Activated naive CD4-positive, alpha-beta T cell treated with anti-CD3 and anti-CD28 coated beads for 36 hours (primary cell): ENCODE results near the gene HTR5A. TPM values are rescaled to one million over a fixed set of nuclear protein-coding genes. Genes with fewer than 3 reads are reported as not detected.

Source experiments
- CTCF ChIA-PET: fragments of 350-600 bp; sonication (Branson Sonifier 250); formaldehyde crosslinking; loops from one replicate; lab custom pipeline; 2021; ENCODE audit warnings: antibody characterized with exemption; lab: Charles Lee
- DNase-seq: peaks from one replicate; pipeline ENCODE4 v3.0.0-alpha.2; 2020
- H3K27ac Mint-ChIP-seq: one replicate; pipeline ENCODE4 v1.8.0; 2021; ENCODE audit warnings: mild to moderate bottlenecking, mixed read lengths
- H3K27me3 Mint-ChIP-seq: one replicate; pipeline ENCODE4 v1.8.0; 2021; ENCODE audit warnings: low read depth, mixed read lengths
- H3K36me3 Mint-ChIP-seq: one replicate; pipeline ENCODE4 v1.8.0; 2021; ENCODE audit warnings: low read depth, mixed read lengths
- H3K4me1 Mint-ChIP-seq: one replicate; pipeline ENCODE4 v1.8.0; 2021; ENCODE audit warnings: low read depth, mixed read lengths
- H3K4me3 Mint-ChIP-seq: one replicate; pipeline ENCODE4 v1.8.0; 2021; ENCODE audit warnings: mild to moderate bottlenecking, moderate library complexity, mixed read lengths
- H3K9me3 Mint-ChIP-seq: one replicate; pipeline ENCODE4 v1.8.0; 2021; ENCODE audit warnings: mixed read lengths
- intact Hi-C: fragments of 100-400 bp; cut with micrococcal nuclease; formaldehyde crosslinking; loops from one replicate; pipeline ENCODE4 v1.15.1; 2023
- total RNA-seq, 2 experiments: library from RNA; stranded (reverse); gene quantifications; one replicate each; pipeline ENCODE4 v1.2.3, GENCODE V29; 2021

HTR5A gene
- total RNA-seq, 2 experiments from 2014 or later, result not detected

GRCh38 chr7:155097338-155097737 lies 27.2 kb downstream of the HTR5A start:
- Mint-ChIP-seq H3K27me3 (peaks cover 21% of the 10 kb centered on the region), H3K4me1 (no peaks in the 10 kb centered on the region), H3K27ac (no peak overlapping the region), H3K36me3 (no peaks in the 10 kb centered on the region), H3K4me3 (no peak overlapping the region), H3K9me3 (peaks cover 4% of the 10 kb centered on the region)
- intact Hi-C loops, result no loop called here
- no peak for DNase-seq
- CTCF ChIA-PET, result no interaction called here

GRCh38 chr7:155103839-155104238 lies 33.7 kb downstream of the HTR5A start:
- Mint-ChIP-seq H3K27ac (no peak overlapping the region), H3K9me3 (no peaks in the 10 kb centered on the region), H3K36me3 (no peaks in the 10 kb centered on the region), H3K27me3 (peaks cover 10% of the 10 kb centered on the region), H3K4me1 (no peaks in the 10 kb centered on the region), H3K4me3 (no peak overlapping the region)
- intact Hi-C loops, result no loop called here
- CTCF ChIA-PET, result no interaction called here
- no peak for DNase-seq

- no peaks in the 10 kb centered on the region for H3K36me3 Mint-ChIP-seq
- no peaks in the 10 kb centered on the region for H3K9me3 Mint-ChIP-seq
- DNase-seq, result no peak
- no peaks in the 10 kb centered on the region for H3K4me1 Mint-ChIP-seq
- intact Hi-C loops, result no loop called here
- peaks cover 12% of the 10 kb centered on the region for H3K27me3 Mint-ChIP-seq
- CTCF ChIA-PET, result no interaction called here
- no peak overlapping the region for H3K27ac Mint-ChIP-seq
- no peak overlapping the region for H3K4me3 Mint-ChIP-seq
Observed at GRCh38 chr7:155104913-155105312, 34.8 kb downstream of the HTR5A start.

GRCh38 chr7:155106356-155106755 lies 36.2 kb downstream of the HTR5A start:
- Mint-ChIP-seq H3K27me3 (peaks cover 7% of the 10 kb centered on the region), H3K4me3 (no peak overlapping the region), H3K27ac (no peak overlapping the region), H3K4me1 (no peaks in the 10 kb centered on the region), H3K9me3 (no peaks in the 10 kb centered on the region), H3K36me3 (no peaks in the 10 kb centered on the region)
- no peak for DNase-seq
- CTCF ChIA-PET, result no interaction called here
- intact Hi-C loops, result no loop called here

GRCh38 chr7:155107126-155107525 lies 37.0 kb downstream of the HTR5A start:
- no peak for DNase-seq
- Mint-ChIP-seq H3K27me3 (peaks cover 9% of the 10 kb centered on the region), H3K27ac (no peak overlapping the region), H3K4me1 (no peaks in the 10 kb centered on the region), H3K9me3 (no peaks in the 10 kb centered on the region), H3K36me3 (no peaks in the 10 kb centered on the region), H3K4me3 (no peak overlapping the region)
- intact Hi-C loops, result no loop called here
- CTCF ChIA-PET, result no interaction called here

GRCh38 chr7:155108144-155108901 lies 38.2 kb downstream of the HTR5A start:
- no peak overlapping the region for H3K4me3 Mint-ChIP-seq
- CTCF ChIA-PET, result interaction anchor here (0.7 to 0.8 kb wide), 2 partner anchors 11 to 183 kb away, joined by 3 read pairs; no protein-coding TSS in a partner anchor
- DNase-seq, result no peak
- intact Hi-C loops, result no loop called here
- peaks cover 9% of the 10 kb centered on the region for H3K27me3 Mint-ChIP-seq
- H3K36me3 Mint-ChIP-seq, result no peaks in the 10 kb centered on the region
- H3K4me1 Mint-ChIP-seq, result no peaks in the 10 kb centered on the region
- no peaks in the 10 kb centered on the region for H3K9me3 Mint-ChIP-seq
- H3K27ac Mint-ChIP-seq, result no peak overlapping the region

- H3K27me3 Mint-ChIP-seq, result peaks cover 9% of the 10 kb centered on the region
- H3K9me3 Mint-ChIP-seq, result no peaks in the 10 kb centered on the region
- no peak overlapping the region for H3K4me3 Mint-ChIP-seq
- CTCF ChIA-PET, result interaction anchor here (0.7 kb wide), 1 partner anchor 182 kb away, joined by 3 read pairs; no protein-coding TSS in a partner anchor
- no peaks in the 10 kb centered on the region for H3K36me3 Mint-ChIP-seq
- H3K4me1 Mint-ChIP-seq, result no peaks in the 10 kb centered on the region
- no peak for DNase-seq
- intact Hi-C loops, result no loop called here
- no peak overlapping the region for H3K27ac Mint-ChIP-seq
Observed at GRCh38 chr7:155109121-155109520, 39.0 kb downstream of the HTR5A start.

GRCh38 chr7:155115288-155115687 lies 45.2 kb downstream of the HTR5A start:
- Mint-ChIP-seq H3K36me3 (peaks cover 5% of the 10 kb centered on the region), H3K9me3 (peaks cover 6% of the 10 kb centered on the region), H3K27me3 (peaks cover 19% of the 10 kb centered on the region), H3K4me3 (no peak overlapping the region), H3K4me1 (no peaks in the 10 kb centered on the region), H3K27ac (no peak overlapping the region)
- CTCF ChIA-PET, result no interaction called here
- DNase-seq, result no peak
- intact Hi-C loops, result no loop called here

GRCh38 chr7:155119801-155120382 lies 49.8 kb downstream of the HTR5A start:
- Mint-ChIP-seq H3K27me3 (peaks cover 20% of the 10 kb centered on the region), H3K27ac (no peak overlapping the region), H3K9me3 (peaks cover 7% of the 10 kb centered on the region), H3K4me3 (no peak overlapping the region), H3K4me1 (no peaks in the 10 kb centered on the region), H3K36me3 (peaks cover 5% of the 10 kb centered on the region)
- intact Hi-C loops, result no loop called here
- DNase-seq, result no peak
- CTCF ChIA-PET, result interaction anchor here (1.2 kb wide), 1 partner anchor 12 kb away, joined by 3 read pairs; no protein-coding TSS in a partner anchor

- H3K4me1 Mint-ChIP-seq, result no peaks in the 10 kb centered on the region
- peaks cover 7% of the 10 kb centered on the region for H3K9me3 Mint-ChIP-seq
- no peak for DNase-seq
- H3K27me3 Mint-ChIP-seq, result peaks cover 20% of the 10 kb centered on the region
- H3K36me3 Mint-ChIP-seq, result peaks cover 5% of the 10 kb centered on the region
- CTCF ChIA-PET, result no interaction called here
- no peak overlapping the region for H3K27ac Mint-ChIP-seq
- no peak overlapping the region for H3K4me3 Mint-ChIP-seq
- intact Hi-C loops, result no loop called here
Observed at GRCh38 chr7:155120460-155120859, 50.3 kb downstream of the HTR5A start.

- DNase-seq, result no peak
- peaks cover 7% of the 10 kb centered on the region for H3K9me3 Mint-ChIP-seq
- H3K4me3 Mint-ChIP-seq, result no peak overlapping the region
- no peaks in the 10 kb centered on the region for H3K4me1 Mint-ChIP-seq
- peaks cover 5% of the 10 kb centered on the region for H3K36me3 Mint-ChIP-seq
- H3K27ac Mint-ChIP-seq, result no peak overlapping the region
- H3K27me3 Mint-ChIP-seq, result peaks cover 12% of the 10 kb centered on the region
- intact Hi-C loops, result no loop called here
- CTCF ChIA-PET, result interaction anchor here (0.9 kb wide), 1 partner anchor 186 kb away, joined by 3 read pairs; no protein-coding TSS in a partner anchor
Observed at GRCh38 chr7:155122831-155123230, 52.7 kb downstream of the HTR5A start.

- H3K27me3 Mint-ChIP-seq, result peaks cover 9% of the 10 kb centered on the region
- H3K4me3 Mint-ChIP-seq, result no peak overlapping the region
- CTCF ChIA-PET, result no interaction called here
- peaks cover 7% of the 10 kb centered on the region for H3K9me3 Mint-ChIP-seq
- no peak overlapping the region for H3K27ac Mint-ChIP-seq
- no peaks in the 10 kb centered on the region for H3K4me1 Mint-ChIP-seq
- intact Hi-C loops, result no loop called here
- H3K36me3 Mint-ChIP-seq, result peaks cover 5% of the 10 kb centered on the region
- DNase-seq, result no peak
Observed at GRCh38 chr7:155123413-155123812, 53.3 kb downstream of the HTR5A start.

GRCh38 chr7:155124706-155125105 lies 54.6 kb downstream of the HTR5A start:
- intact Hi-C loops, result no loop called here
- no peak for DNase-seq
- Mint-ChIP-seq H3K27ac (no peak overlapping the region), H3K36me3 (peaks cover 3% of the 10 kb centered on the region), H3K4me1 (no peaks in the 10 kb centered on the region), H3K27me3 (peaks cover 15% of the 10 kb centered on the region), H3K9me3 (peaks cover 6% of the 10 kb centered on the region), H3K4me3 (no peak overlapping the region)
- CTCF ChIA-PET, result no interaction called here
